CD4-positive, alpha-beta T cell treated with Interleukin-12 subunit alpha and Interleukin-12 subunit beta, for 1 hour (primary cell): ENCODE measurements around the gene GDI1.

Experiments used
- DNase-seq: peaks from one replicate; pipeline ENCODE4 v3.0.0-alpha.2; 2020

GDI1 gene

GRCh38 chrX:154464806-154465365 is 27.9 kb downstream of the GDI1 start:
- DNase-seq = no peak

DNA sequence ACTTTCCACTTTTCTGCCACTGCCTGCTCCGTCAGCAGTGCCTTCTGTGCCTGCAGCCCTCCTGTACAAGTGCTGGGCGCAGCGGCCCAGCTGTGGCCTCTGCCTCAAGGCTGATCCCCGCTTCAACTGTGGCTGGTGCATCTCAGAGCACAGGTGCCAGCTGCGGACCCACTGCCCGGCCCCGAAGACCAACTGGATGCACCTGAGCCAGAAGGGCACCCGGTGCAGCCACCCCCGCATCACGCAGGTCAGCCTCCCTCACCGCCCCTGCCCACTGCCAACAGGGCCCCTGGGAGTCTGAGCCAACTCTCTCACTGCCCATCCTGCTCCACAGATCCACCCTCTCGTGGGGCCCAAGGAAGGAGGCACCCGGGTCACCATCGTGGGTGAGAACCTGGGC is 28.6 kb downstream of the GDI1 start:
- no peak for DNase-seq

DNA sequence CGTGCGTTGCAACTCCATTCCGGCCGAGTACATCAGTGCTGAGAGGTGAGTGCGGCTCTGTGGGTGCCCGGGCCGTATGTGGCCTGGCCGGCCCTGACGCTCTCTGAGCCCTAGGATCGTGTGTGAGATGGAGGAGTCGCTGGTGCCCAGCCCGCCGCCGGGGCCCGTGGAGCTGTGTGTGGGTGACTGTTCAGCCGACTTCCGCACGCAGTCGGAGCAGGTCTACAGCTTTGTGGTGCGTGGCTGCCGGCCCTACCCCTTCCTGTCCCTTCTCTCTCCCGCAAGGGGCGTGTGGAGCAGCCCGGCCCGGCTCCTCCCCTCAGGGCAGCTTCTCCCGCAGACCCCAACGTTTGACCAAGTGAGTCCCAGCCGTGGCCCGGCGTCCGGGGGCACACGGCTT is 29.1 kb downstream of the GDI1 start:
- no peak for DNase-seq

- no peak for DNase-seq
Measured at GRCh38 chrX:154466907-154467306, 30.0 kb downstream of the GDI1 start.

DNA sequence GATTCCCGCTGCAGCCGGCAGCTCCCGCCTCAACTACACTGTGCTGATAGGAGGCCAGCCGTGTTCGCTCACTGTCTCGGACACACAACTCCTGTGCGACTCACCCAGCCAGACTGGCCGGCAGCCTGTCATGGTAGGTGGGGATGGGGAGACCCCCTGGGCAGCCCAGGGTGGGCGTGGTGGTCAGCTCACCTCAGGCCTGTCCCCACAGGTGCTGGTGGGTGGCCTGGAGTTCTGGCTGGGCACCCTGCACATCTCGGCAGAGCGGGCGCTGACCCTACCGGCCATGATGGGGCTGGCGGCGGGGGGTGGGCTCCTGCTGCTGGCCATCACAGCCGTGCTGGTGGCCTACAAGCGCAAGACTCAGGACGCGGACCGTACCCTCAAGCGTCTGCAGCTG is 30.6 kb downstream of the GDI1 start:
- no peak for DNase-seq

GRCh38 chrX:154468217-154468616 is 31.3 kb downstream of the GDI1 start:
- no peak for DNase-seq

DNA sequence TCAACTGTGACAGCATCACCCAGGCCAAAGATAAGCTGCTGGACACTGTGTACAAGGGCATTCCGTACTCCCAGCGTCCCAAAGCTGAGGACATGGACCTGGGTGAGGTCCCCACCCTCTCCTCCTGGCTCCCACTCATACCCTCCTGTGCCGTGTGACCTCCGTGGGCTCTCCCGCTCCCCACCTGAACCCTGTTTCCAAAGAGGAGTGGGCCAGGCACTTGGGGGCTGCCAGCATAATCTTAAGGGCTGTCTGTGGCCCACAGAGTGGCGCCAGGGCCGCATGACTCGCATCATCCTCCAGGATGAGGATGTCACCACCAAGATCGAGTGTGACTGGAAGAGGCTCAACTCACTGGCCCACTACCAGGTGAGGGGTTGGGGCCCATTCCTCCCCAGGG is 32.2 kb downstream of the GDI1 start:
- DNase-seq = no peak

- no peak for DNase-seq
Measured at GRCh38 chrX:154469880-154470279, 32.9 kb downstream of the GDI1 start.

GRCh38 chrX:154470434-154470833 is 33.5 kb downstream of the GDI1 start:
- DNase-seq = no peak

DNA sequence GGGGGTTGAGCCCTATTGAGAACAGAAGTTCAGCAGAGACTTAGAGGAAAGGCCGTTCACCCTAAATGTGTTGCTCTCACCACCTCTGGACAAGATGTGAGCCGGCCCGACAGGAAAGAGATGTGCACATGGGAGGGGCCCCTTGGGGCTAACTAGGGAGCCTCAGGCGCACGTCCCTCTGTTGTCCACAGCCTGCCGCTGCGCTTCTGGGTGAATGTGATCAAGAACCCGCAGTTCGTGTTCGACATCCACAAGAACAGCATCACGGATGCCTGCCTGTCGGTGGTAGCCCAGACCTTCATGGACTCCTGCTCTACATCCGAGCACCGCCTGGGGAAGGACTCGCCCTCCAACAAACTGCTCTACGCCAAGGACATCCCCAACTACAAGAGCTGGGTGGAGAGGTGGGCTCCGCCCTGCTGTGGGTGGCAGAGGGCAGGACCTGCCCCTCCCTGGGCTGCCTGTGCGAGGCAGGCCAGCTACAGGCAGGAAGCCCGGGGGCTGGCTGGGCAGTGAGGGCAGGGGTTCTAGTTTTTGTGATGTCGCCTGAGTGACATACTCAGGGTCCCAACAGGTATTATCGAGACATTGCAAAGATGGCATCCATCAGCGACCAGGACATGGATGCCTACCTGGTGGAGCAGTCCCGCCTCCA is 34.1 kb downstream of the GDI1 start:
- DNase-seq = no peak

DNA sequence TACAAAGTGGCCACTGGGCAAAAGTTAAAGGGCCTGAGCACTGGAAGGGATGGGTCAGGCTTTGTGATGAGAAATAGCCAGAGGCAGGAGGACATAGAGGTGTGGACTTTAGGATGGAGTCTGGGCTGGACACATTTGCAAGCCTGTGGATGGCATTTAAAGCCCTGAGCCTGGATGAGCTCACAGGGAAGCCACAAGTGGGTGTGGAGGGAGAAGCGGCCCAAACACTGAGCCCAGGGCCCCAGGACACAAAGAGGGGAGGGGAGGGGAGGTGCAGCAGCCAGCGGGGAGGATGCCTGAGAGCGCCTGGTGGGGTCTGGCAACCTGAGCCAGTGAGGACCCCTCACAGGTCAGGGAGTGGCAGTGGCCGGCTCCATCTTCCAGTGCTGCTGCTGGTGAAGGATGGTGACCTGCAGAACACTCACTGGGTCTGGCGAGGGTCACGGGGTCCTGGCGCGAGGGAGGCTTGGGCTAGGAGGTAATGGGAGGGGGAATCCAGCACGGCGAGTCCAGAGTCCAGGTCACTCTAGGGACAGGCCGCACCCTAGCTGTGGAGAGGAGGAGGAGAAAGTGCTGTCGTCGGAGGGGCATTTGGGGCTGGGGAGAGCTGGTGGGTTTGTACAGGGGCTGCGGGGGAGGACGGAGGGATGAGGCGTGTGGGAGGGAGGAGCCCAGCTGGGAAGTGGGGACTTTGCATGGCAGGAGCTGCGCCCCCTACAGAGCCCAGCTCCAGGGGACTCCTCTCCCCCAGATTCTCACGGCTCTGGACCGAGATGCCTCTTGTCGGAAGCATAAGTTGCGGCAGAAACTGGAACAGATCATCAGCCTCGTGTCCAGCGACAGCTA is 35.1 kb downstream of the GDI1 start:
- DNase-seq = no peak

GRCh38 chrX:154472685-154473632 is 36.0 kb downstream of the GDI1 start:
- DNase-seq = no peak

GRCh38 chrX:154473683-154474082 is 36.7 kb downstream of the GDI1 start:
- DNase-seq = no peak

- DNase-seq = no peak
Measured at GRCh38 chrX:154476821-154477220, 39.9 kb downstream of the GDI1 start.

DNA sequence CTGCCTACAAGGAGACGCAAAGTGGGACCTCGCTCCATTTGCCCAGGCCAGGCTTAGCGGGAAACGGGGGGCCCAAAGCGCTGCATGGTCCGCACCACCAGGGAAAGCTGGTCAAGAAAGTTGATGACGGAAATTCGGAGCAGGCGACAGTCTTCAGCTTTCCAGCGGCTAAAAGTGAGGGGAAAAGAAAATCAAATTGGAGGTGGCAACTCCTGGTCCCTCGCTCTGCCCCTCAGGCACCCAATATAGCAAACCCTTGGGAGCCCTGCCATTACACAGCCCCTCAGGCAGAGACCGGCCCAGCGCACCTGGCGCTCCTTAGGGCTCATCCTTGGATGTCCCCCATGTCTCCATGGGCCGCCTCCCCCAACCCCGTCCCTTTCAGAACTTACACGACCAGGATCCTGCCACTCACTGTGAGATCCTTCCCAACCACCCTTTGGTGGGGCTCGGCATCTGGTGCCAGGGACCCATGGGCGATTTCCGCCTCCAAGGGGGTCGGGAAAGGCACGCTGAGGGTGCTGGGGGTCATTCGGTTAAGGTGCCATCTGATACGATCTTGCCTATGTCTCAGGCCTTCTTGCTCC is 41.0 kb downstream of the GDI1 start:
- DNase-seq = no peak

DNA sequence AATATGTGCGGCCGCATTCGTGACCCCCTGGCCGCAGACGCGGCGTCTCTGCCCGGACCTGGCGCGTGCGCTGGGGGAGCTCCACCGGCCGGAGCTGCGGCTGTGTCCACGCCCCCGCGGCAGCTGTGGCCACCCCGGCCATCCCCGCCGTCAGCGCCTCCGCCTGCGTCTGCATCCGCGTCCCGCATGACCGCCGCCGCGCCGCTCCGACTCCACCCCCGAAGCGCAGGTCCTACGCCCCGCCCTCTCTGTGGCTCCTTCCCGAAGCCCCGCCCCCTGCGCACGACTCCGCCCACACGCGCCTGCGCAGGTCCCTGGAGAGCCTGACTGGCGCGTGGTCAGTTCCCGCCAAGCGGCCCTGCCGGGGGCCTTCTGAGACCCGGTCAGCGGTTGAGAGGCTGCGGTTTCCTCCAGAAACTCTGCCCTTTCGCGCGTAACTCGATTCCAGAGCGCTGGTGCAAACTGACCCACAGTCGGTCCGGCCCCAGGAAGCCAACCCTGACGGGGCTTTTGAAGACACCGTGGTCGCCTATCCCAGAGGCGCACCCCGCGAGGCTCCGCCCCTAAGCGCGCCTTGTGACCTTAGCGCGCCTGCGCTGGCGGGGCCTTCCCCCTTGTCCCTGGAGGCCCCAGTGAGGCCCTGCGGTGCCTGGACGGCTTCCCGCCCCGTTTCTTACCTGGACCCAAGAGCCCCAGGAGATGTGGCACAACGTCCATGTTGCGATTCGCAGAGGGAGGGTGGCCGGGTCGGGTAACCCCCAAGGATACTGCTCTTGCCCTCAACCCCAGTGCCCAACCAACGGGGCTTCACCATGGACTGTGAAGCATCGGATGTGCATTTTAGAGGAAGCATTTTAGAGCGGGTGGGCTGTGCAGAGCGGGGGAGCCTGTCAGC is 42.0 kb downstream of the GDI1 start, which contains the start of gene LAGE3:
Gene LAGE3 (minus strand): TSS at position 554 of the 895 bp plus-strand sequence. CDS start 366 bp downstream, at position 188.
- DNase-seq = peak; percentile 93

DNA sequence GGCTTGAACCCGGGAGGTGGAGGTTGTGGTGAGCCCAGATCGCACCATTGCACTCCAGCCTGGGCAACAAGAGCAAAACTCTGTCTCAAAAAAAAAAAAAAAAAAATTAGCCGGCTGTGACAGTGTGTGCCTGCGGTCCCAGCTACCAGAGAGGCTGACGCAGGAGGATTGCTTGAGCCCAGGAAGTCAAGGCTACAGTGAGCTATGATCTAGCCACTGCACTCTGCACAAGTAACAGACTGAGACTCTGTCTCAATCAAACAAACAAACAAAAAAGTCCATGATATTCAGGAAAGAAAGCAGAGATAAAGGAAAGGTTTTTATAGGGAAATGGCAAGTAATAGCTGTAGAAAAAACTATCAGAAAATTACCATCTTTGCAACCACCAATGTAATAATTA is 44.2 kb downstream of the GDI1 start:
- DNase-seq = no peak

- no peak for DNase-seq
Measured at GRCh38 chrX:154481911-154482601, 45.1 kb downstream of the GDI1 start.

DNA sequence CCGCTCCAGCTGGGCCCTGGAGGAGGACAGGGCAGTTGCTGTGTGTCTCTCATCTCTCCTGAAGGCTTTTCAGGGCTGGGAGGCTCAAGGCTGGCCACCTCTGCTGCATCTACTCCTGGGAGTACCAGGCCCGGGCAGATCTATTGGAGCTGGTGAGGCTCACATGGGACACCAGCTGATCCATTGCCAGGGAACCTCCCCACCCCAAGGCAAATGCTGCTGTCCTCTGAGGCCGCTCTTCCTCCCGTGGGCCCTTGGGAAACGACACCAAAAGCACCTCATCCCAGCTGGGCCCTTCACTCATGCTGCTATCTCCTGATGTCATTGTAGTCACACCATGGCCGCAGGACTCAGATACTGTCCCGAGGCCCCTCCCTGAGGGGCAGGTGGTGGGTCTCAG is 45.8 kb downstream of the GDI1 start:
- no peak for DNase-seq

GRCh38 chrX:154483325-154483724 is 46.4 kb downstream of the GDI1 start:
- DNase-seq = no peak
